Ovary (tissue), 10 donors: ENCODE measurements around the gene SYNDIG1L. TPM values are rescaled to one million over a fixed set of nuclear protein-coding genes. Genes with fewer than 3 reads are reported as not detected.

Experiments used
- DNase-seq, 5 donors: peaks; one replicate each; pipeline ENCODE4 v3.0.0-alpha.2; 2019 to 2020
- H3K27ac ChIP-seq, 2 donors: fragments of 200-600 bp; one replicate each; pipeline versions ENCODE4 v1.5.1 to v1.8.0; 2019 to 2022
- H3K27me3 ChIP-seq: fragments of 200-600 bp; one replicate; pipeline ENCODE4 v1.8.0; 2022
- H3K36me3 ChIP-seq: fragments of 200-600 bp; sonication (generic); one replicate; pipeline ENCODE4 v1.5.1; 2019
- H3K4me1 ChIP-seq: one replicate; pipeline ENCODE4 v1.8.1; 2013; ENCODE audit warnings: mild to moderate bottlenecking, moderate library complexity; ENCODE audit not compliant: insufficient read depth
- H3K4me3 ChIP-seq: fragments of 200-600 bp; sonication (generic); one replicate; pipeline ENCODE4 v1.5.1; 2017
- H3K9me3 ChIP-seq, 2 donors: fragments of 200-600 bp in 1 of 2; sonication (generic) in 1 of 2; one replicate each; pipeline versions ENCODE4 v1.5.1 to v1.8.1; 2013 to 2019; ENCODE audit warnings: mild to moderate bottlenecking in 1 of 2, moderate library complexity in 1 of 2
- CTCF ChIP-seq, 3 donors: fragments of 450-650 bp in 2 of 3; fragments of 200-600 bp in 1 of 3; IDR thresholded peaks; one replicate each; pipeline versions ENCODE4 v1.5.1 to v1.8.0; 2016 to 2022; ENCODE audit warnings: antibody characterized with exemption in 3 of 3, mild to moderate bottlenecking in 1 of 3
- EP300 ChIP-seq: sonication (generic); formaldehyde crosslinking; IDR thresholded peaks from one replicate; pipeline ENCODE4 v1.6.1; 2017; ENCODE audit warnings: antibody characterized with exemption
- POLR2A ChIP-seq: fragments of 450-650 bp; IDR thresholded peaks from one replicate; pipeline ENCODE4 v1.6.1; 2017; ENCODE audit warnings: antibody characterized with exemption, mild to moderate bottlenecking, moderate library complexity
- WGBS, 3 donors: extraction: QIAGEN DNeasy Blood & Tissue Kit in 1 of 3; methylation state at CpG; one replicate each; pipeline versions ENCODE4 v1.1.5 to v1.1.7; 2013 to 2017; 5-methylcytosine and 5-hydroxymethylcytosine counted together
- intact Hi-C, 4 donors: fragments of 100-400 bp; cut with DNase I; formaldehyde crosslinking; loops; one replicate each; pipeline versions ENCODE4 v1.11.0 to v1.15.1; 2022 to 2023
- long read RNA-seq, 3 donors: library from polyadenylated mRNA in 2 of 3; unstranded in 2 of 3; transcript quantifications; one replicate each; pipeline ENCODE4 v2.0.0 and lab custom pipeline, GENCODE V29; 2021 to 2026
- polyA plus RNA-seq, 2 donors: library from polyadenylated mRNA; stranded (reverse); fragments of 200-250 nt in 1 of 2; fragments of 350-450 nt in 1 of 2; fragmentation: Illumina TruSeq in 1 of 2; extraction: RNeasy Lipid Tissue Mini Kit (QIAGEN cat#74804) in 1 of 2; gene quantifications; one replicate each; pipeline ENCODE4 v1.2.3, GENCODE V29; 2013 to 2014
- total RNA-seq, 7 donors: library from RNA; depleted of rRNA in 2 of 7; stranded (reverse); fragments of >200 nt in 2 of 7; fragmentation: NEBNext Ultra II Directional in 3 of 7; extraction: Animal tissue kit (Norgen Biotek cat#: 25700) in 3 of 7; gene quantifications; one replicate each; pipeline versions ENCODE4 v1.1.0 to v1.2.4, GENCODE V29; 2016 to 2023
- donor health status: DM: no; HTN: no; CAD: no; lungs with moderate emphysema.
- donor health status: DM: no; HTN: no; CAD: no.
- donor health status: Bipolar disorder and iron deficiency.
- donor health status: DM: yes; HTN: yes; CAD: no.
- donor health status: DM: no; HTN: no; CAD: no.
- donor health status: DM: yes; HTN: yes; CAD: no.

Gene SYNDIG1L
- total RNA-seq: under 1 TPM in 5 of 7 donors, not detected in 2; 0.10 to 0.35 (median 0.28) TPM
- polyA plus RNA-seq: under 1 TPM; 0.12 to 0.28 TPM
- long read RNA-seq, donor 1, partial matches to known transcripts: 1 of 1 reads
- long read RNA-seq, donor 1, other reads (novel, unspliced or antisense): 0 of 1 reads
- long read RNA-seq, donor 2: 0 reads
- long read RNA-seq, donor 3: 0 reads

- Histone ChIP-seq H3K36me3 (no peaks in the 10 kb centered on the region), H3K4me1 (peaks cover 4% of the 10 kb centered on the region), H3K9me3 (no peaks in the 10 kb centered on the region), H3K27ac (no peak within 1 kb of the TSS), H3K27me3 (no peaks in the 10 kb centered on the region), H3K4me3 (no peak within 1 kb of the TSS)
- intact Hi-C loops: no loop called here
- WGBS, 3 donors: 1 to 4% (median 2%) methylated on average over 13 to 33 of the region's 33 CpGs
- TF ChIP-seq CTCF (IDR thresholded peaks at IDR 0.05): no peak
- TF ChIP-seq EP300: no peak
- TF ChIP-seq POLR2A: no peak
- no peak for DNase-seq
These were observed at the start of gene SYNDIG1L for GRCh38 chr14:74426202-74426582. TSS of gene SYNDIG1L (minus strand) at chr14:74426210. CDS start at chr14:74409744, 16,466 bp downstream.

GRCh38 chr14:74475678-74476077 is 49.7 kb upstream of the SYNDIG1L start:
- H3K36me3 ChIP-seq: no peaks in the 10 kb centered on the region

GRCh38 chr14:74474376-74474775 is 48.4 kb upstream of the SYNDIG1L start:
- DNase-seq: no peak
- no peaks in the 10 kb centered on the region for H3K9me3 ChIP-seq
- H3K27ac ChIP-seq: no peak overlapping the region
- no peak for TF ChIP-seq EP300
- no peak for TF ChIP-seq CTCF (IDR thresholded peaks at IDR 0.05)
- TF ChIP-seq POLR2A: no peak
- WGBS, 3 donors: 72 to 78% (median 72%) methylated on average over 2 of the region's 2 CpGs
- H3K4me1 ChIP-seq: no peaks in the 10 kb centered on the region
- H3K4me3 ChIP-seq: no peak overlapping the region
- intact Hi-C loops: loop anchor here in 1 of 4 donors (10.0 kb wide), 1 partner anchor 110 kb away; no protein-coding TSS in a partner anchor
- no peaks in the 10 kb centered on the region for H3K27me3 ChIP-seq
- no peaks in the 10 kb centered on the region for H3K36me3 ChIP-seq

More at GRCh38 chr14:74475678-74476077, 49.7 kb upstream of the SYNDIG1L start:
- no peak for TF ChIP-seq POLR2A
- TF ChIP-seq EP300: no peak
- TF ChIP-seq CTCF (IDR thresholded peaks at IDR 0.05): no peak
- Histone ChIP-seq H3K4me3 (no peak overlapping the region), H3K27me3 (no peaks in the 10 kb centered on the region), H3K9me3 (no peaks in the 10 kb centered on the region), H3K4me1 (no peaks in the 10 kb centered on the region), H3K27ac (no peak overlapping the region)
- no peak for DNase-seq
- 31 to 56% (median 39%) methylated on average over 3 of the region's 3 CpGs for WGBS, 3 donors
- intact Hi-C loops: loop anchor here in 1 of 4 donors (10.0 kb wide), 1 partner anchor 111 kb away; no protein-coding TSS in a partner anchor

GRCh38 chr14:74472601-74473000 is 46.6 kb upstream of the SYNDIG1L start:
- WGBS, 3 donors: 87 to 93% (median 91%) methylated on average over 2 of the region's 2 CpGs
- H3K27me3 ChIP-seq: no peaks in the 10 kb centered on the region
- H3K36me3 ChIP-seq: no peaks in the 10 kb centered on the region
- no peak overlapping the region for H3K27ac ChIP-seq
- TF ChIP-seq CTCF (IDR thresholded peaks at IDR 0.05) (no peak), EP300 (no peak), POLR2A (no peak)
- H3K4me3 ChIP-seq: no peak overlapping the region
- no peaks in the 10 kb centered on the region for H3K9me3 ChIP-seq
- intact Hi-C loops: loop anchor here in 1 of 4 donors (10.0 kb wide), 1 partner anchor 108 kb away; no protein-coding TSS in a partner anchor
- no peaks in the 10 kb centered on the region for H3K4me1 ChIP-seq
- no peak for DNase-seq
